ENCODE measurements around the gene RPL35. TPM values are rescaled to one million over a fixed set of nuclear protein-coding genes. Genes with fewer than 3 reads are reported as not detected.

RPL35 gene
- total RNA-seq, 1 donor from 2014 or later: 686 TPM

GRCh38 chr9:124831642-124832364 is 30.0 kb downstream of the RPL35 start:
- Histone ChIP-seq H3K27me3 (ENCODE audit: low read depth) (no peaks in the 10 kb centered on the region), H3K4me1 (peaks cover 59% of the 10 kb centered on the region), H3K4me3 (no peak overlapping the region), H3K36me3 (no peaks in the 10 kb centered on the region), H3K27ac (replicated peaks) (peak overlapping the region; percentile 96), H3K9me3 (replicated peaks) (no peaks in the 10 kb centered on the region)
- no peak for TF ChIP-seq CTCF (IDR thresholded peaks at IDR 0.05; ENCODE audit: borderline replicate concordance)
- intact Hi-C loops (cut with micrococcal nuclease): no loop called here
- DNase-seq: peak; percentile 81

- no peaks in the 10 kb centered on the region for H3K27me3 ChIP-seq (ENCODE audit: low read depth)
- H3K4me3 ChIP-seq: no peak overlapping the region
- no peak for DNase-seq
- H3K27ac ChIP-seq (replicated peaks): no peak overlapping the region
- intact Hi-C loops (cut with micrococcal nuclease): no loop called here
- H3K4me1 ChIP-seq: peaks cover 47% of the 10 kb centered on the region
- H3K9me3 ChIP-seq (replicated peaks): no peaks in the 10 kb centered on the region
- no peaks in the 10 kb centered on the region for H3K36me3 ChIP-seq
- no peak for TF ChIP-seq CTCF (IDR thresholded peaks at IDR 0.05; ENCODE audit: borderline replicate concordance)
Observed at GRCh38 chr9:124830593-124830992, 31.2 kb downstream of the RPL35 start.

- no peaks in the 10 kb centered on the region for H3K27me3 ChIP-seq (ENCODE audit: low read depth)
- no peak for TF ChIP-seq CTCF (IDR thresholded peaks at IDR 0.05; ENCODE audit: borderline replicate concordance)
- H3K9me3 ChIP-seq (replicated peaks): peaks cover 8% of the 10 kb centered on the region
- no peak overlapping the region for H3K4me3 ChIP-seq
- H3K27ac ChIP-seq (replicated peaks): no peak overlapping the region
- no peak for DNase-seq
- H3K4me1 ChIP-seq: peaks cover 34% of the 10 kb centered on the region
- intact Hi-C loops (cut with micrococcal nuclease): no loop called here
- no peaks in the 10 kb centered on the region for H3K36me3 ChIP-seq
Observed at GRCh38 chr9:124829334-124829669, 32.5 kb downstream of the RPL35 start.

- no peak for DNase-seq
- intact Hi-C loops (cut with micrococcal nuclease): no loop called here
- Histone ChIP-seq H3K27ac (replicated peaks) (no peak overlapping the region), H3K9me3 (replicated peaks) (peaks cover 8% of the 10 kb centered on the region), H3K4me1 (peaks cover 28% of the 10 kb centered on the region), H3K36me3 (no peaks in the 10 kb centered on the region), H3K27me3 (ENCODE audit: low read depth) (no peaks in the 10 kb centered on the region), H3K4me3 (no peak overlapping the region)
- no peak for TF ChIP-seq CTCF (IDR thresholded peaks at IDR 0.05; ENCODE audit: borderline replicate concordance)
Observed at GRCh38 chr9:124828489-124829333, 33.0 kb downstream of the RPL35 start.

- Histone ChIP-seq H3K9me3 (replicated peaks) (peaks cover 8% of the 10 kb centered on the region), H3K4me1 (peaks cover 24% of the 10 kb centered on the region), H3K36me3 (no peaks in the 10 kb centered on the region), H3K4me3 (no peak overlapping the region), H3K27ac (replicated peaks) (no peak overlapping the region), H3K27me3 (ENCODE audit: low read depth) (no peaks in the 10 kb centered on the region)
- DNase-seq: no peak
- peak; percentile 14 for TF ChIP-seq CTCF (IDR thresholded peaks at IDR 0.05; ENCODE audit: borderline replicate concordance)
- intact Hi-C loops (cut with micrococcal nuclease): no loop called here
Observed at GRCh38 chr9:124820698-124821623, 40.8 kb downstream of the RPL35 start.
